Panc1 (cell line): ENCODE measurements around the gene SLAMF1. TPM values are rescaled to one million over a fixed set of nuclear protein-coding genes. Genes with fewer than 3 reads are reported as not detected.

Source experiments
- ATAC-seq: fragments of 200-7000 bp; cut with Tn5 transposase; 2 replicates; pipeline ENCODE4 v1.9.1; 2020; ENCODE audit warnings: mild to moderate bottlenecking, moderate library complexity
- BruUV-seq: library from RNA; stranded (reverse); fragments of 400-500 nt; replicated peaks from 2 replicates; lab custom pipeline; 2021; lab: Mats Ljungman, UMichigan
- CTCF ChIA-PET: fragments of 300-600 bp; sonication (Branson Sonifier 250); formaldehyde crosslinking; loops from one replicate; lab custom pipeline; 2022; ENCODE audit warnings: antibody characterized with exemption; lab: Charles Lee
- POLR2A ChIA-PET: fragments of 300-600 bp; sonication (Branson Sonifier 250); formaldehyde crosslinking; loops from one replicate; lab custom pipeline; 2022; ENCODE audit warnings: antibody characterized with exemption; lab: Charles Lee
- DNase-seq: peaks from one replicate; pipeline ENCODE4 v3.0.0-alpha.2; 2010; ENCODE audit warnings: low read depth, low spot score
- H3K27ac ChIP-seq: 2 replicates; pipeline ENCODE4 v1.5.1; 2011; ENCODE audit warnings: mild to moderate bottlenecking, low read length, inconsistent platforms
- H3K27me3 ChIP-seq: fragments of 200-500 bp; sonication (Bioruptor generic); 2 replicates; pipeline ENCODE4 v1.6.0; 2014; ENCODE audit warnings: low read length, inconsistent platforms; ENCODE audit not compliant: control insufficient read depth, insufficient read depth
- H3K36me3 ChIP-seq: fragments of 200-500 bp; sonication (Bioruptor generic); 2 replicates; pipeline ENCODE4 v1.5.1; 2014; ENCODE audit warnings: inconsistent platforms, mild to moderate bottlenecking, low read length, moderate library complexity; ENCODE audit not compliant: control insufficient read depth, insufficient read depth
- H3K4me1 ChIP-seq: 2 replicates; pipeline ENCODE4 v1.5.1; 2011; ENCODE audit warnings: inconsistent platforms, mild to moderate bottlenecking, low read length, moderate library complexity; ENCODE audit not compliant: control insufficient read depth, insufficient read depth
- H3K4me3 ChIP-seq, 2 experiments: 2 replicates each; pipeline ENCODE4 v1.5.1; 2011 to 2012; ENCODE audit warnings: low read depth in 2 of 2, low read length in 2 of 2, mild to moderate bottlenecking in 2 of 2, inconsistent platforms in 1 of 2, moderate library complexity in 1 of 2
- H3K9me3 ChIP-seq: fragments of 200-500 bp; sonication (Bioruptor generic); 2 replicates; pipeline ENCODE4 v1.5.1; 2014; ENCODE audit warnings: low read depth, mild to moderate bottlenecking, inconsistent platforms, low read length, moderate library complexity; ENCODE audit not compliant: control insufficient read depth, insufficient read depth
- CTCF ChIP-seq: fragments of 450-650 bp; IDR thresholded peaks from 2 replicates; pipeline ENCODE4 v1.5.1; 2017; ENCODE audit warnings: mild to moderate bottlenecking
- POLR2AphosphoS5 ChIP-seq: IDR thresholded peaks from 2 replicates; pipeline ENCODE4 v1.6.1; 2012; ENCODE audit warnings: mild to moderate bottlenecking, low read depth, low read length, moderate library complexity
- REST ChIP-seq, 2 experiments: IDR thresholded peaks; 2 replicates each; pipeline ENCODE4 v1.6.1; 2011 to 2012; ENCODE audit warnings: low read depth in 2 of 2, control low read depth in 1 of 2, low read length in 1 of 2, mild to moderate bottlenecking in 1 of 2, moderate library complexity in 1 of 2; ENCODE audit not compliant: insufficient read depth in 1 of 2
- SIN3A ChIP-seq: IDR thresholded peaks from 2 replicates; pipeline ENCODE4 v1.6.1; 2012; ENCODE audit warnings: low read depth, mild to moderate bottlenecking, low read length, moderate library complexity, borderline replicate concordance; ENCODE audit not compliant: insufficient read depth
- TCF7L2 ChIP-seq: IDR thresholded peaks from 2 replicates; pipeline ENCODE4 v1.6.1; 2011; ENCODE audit warnings: mild to moderate bottlenecking, low read depth, low read length, inconsistent platforms
- in situ Hi-C: cut with HindIII; loops from 2 replicates; pipeline ENCODE4 v1.10.0; 2016; ENCODE audit warnings: low sequenced_read_pairs, low pct_unique_long_range_greater_than_20kb
- intact Hi-C: fragments of 100-400 bp; cut with micrococcal nuclease; formaldehyde crosslinking; loops from one replicate; pipeline ENCODE4 v1.10.0; 2022; ENCODE audit not compliant: unreplicated experiment
- total RNA-seq: library from RNA; stranded (reverse); gene quantifications from one replicate; pipeline ENCODE4 v1.2.1, GENCODE V29; 2021; ENCODE audit not compliant: unreplicated experiment

SLAMF1 gene
- total RNA-seq, 1 experiment from 2014 or later: not detected

GRCh38 chr1:160622501-160623226, 24.2 kb downstream of the SLAMF1 start:
- H3K27ac ChIP-seq: no peak overlapping the region
- in situ Hi-C loops (no loop called here), intact Hi-C loops (no loop called here)
- TF ChIP-seq POLR2AphosphoS5 (no peak), TCF7L2 (no peak), REST (IDR thresholded peaks at IDR 0.05; ENCODE audit: insufficient read depth in 1 of 2, low read depth in 2 of 2, low read length in 1 of 2) (no peak), SIN3A (no peak), CTCF (no peak)
- POLR2A ChIA-PET: no interaction called here
- BruUV-seq: no TSS peak
- no peak for DNase-seq
- H3K4me3 ChIP-seq: no peak overlapping the region
- CTCF ChIA-PET: no interaction called here
- peaks cover 3% of the 10 kb centered on the region for H3K27me3 ChIP-seq
- no peaks in the 10 kb centered on the region for H3K4me1 ChIP-seq
- no peak for ATAC-seq
- no peaks in the 10 kb centered on the region for H3K36me3 ChIP-seq
- H3K9me3 ChIP-seq: no peaks in the 10 kb centered on the region

GRCh38 chr1:160621633-160622413, 25.0 kb downstream of the SLAMF1 start:
- Histone ChIP-seq H3K27ac (no peak overlapping the region), H3K36me3 (no peaks in the 10 kb centered on the region), H3K4me3 (no peak overlapping the region), H3K9me3 (no peaks in the 10 kb centered on the region), H3K27me3 (peaks cover 3% of the 10 kb centered on the region), H3K4me1 (no peaks in the 10 kb centered on the region)
- in situ Hi-C loops: no loop called here
- CTCF ChIA-PET: no interaction called here
- intact Hi-C loops: no loop called here
- TF ChIP-seq SIN3A (no peak), POLR2AphosphoS5 (no peak), REST (IDR thresholded peaks at IDR 0.05; ENCODE audit: insufficient read depth in 1 of 2, low read depth in 2 of 2, low read length in 1 of 2) (no peak), CTCF (no peak), TCF7L2 (no peak)
- POLR2A ChIA-PET: interaction anchor here (0.7 kb wide), 1 partner anchor 181 kb away, joined by 3 read pairs; no protein-coding TSS in a partner anchor
- no peak for DNase-seq
- no peak for ATAC-seq
- BruUV-seq: no TSS peak
